Trophoblast cell (in vitro differentiated cells and primary cell): ENCODE measurements around the gene BBS9.

Experiments used
- DNase-seq, 2 donors: peaks; one replicate each; pipeline ENCODE4 v3.0.0-alpha.2; 2016
- H2AFZ ChIP-seq: 2 replicates; pipeline ENCODE4 v1.6.1; 2013; ENCODE audit warnings: low read length, moderate library complexity, mild to moderate bottlenecking; ENCODE audit not compliant: insufficient read depth, poor library complexity
- H2AK5ac ChIP-seq: 2 replicates; pipeline ENCODE4 v1.6.1; 2013; ENCODE audit warnings: mild to moderate bottlenecking, low read length
- H2BK120ac ChIP-seq: 2 replicates; pipeline ENCODE4 v1.6.1; 2013; ENCODE audit warnings: low read length, mild to moderate bottlenecking, moderate library complexity; ENCODE audit not compliant: insufficient read depth, poor library complexity
- H2BK12ac ChIP-seq: 2 replicates; pipeline ENCODE4 v1.6.1; 2013; ENCODE audit warnings: mild to moderate bottlenecking, low read length, moderate library complexity
- H2BK5ac ChIP-seq: 2 replicates; pipeline ENCODE4 v1.6.1; 2013; ENCODE audit warnings: low read length, low read depth, moderate library complexity, mild to moderate bottlenecking; ENCODE audit not compliant: poor library complexity
- H3K14ac ChIP-seq: 2 replicates; pipeline ENCODE4 v1.6.1; 2013; ENCODE audit warnings: mild to moderate bottlenecking, low read length
- H3K18ac ChIP-seq: 2 replicates; pipeline ENCODE4 v1.6.1; 2013; ENCODE audit warnings: mild to moderate bottlenecking, low read length
- H3K23ac ChIP-seq: 2 replicates; pipeline ENCODE4 v1.6.1; 2013; ENCODE audit warnings: low read length
- H3K27ac ChIP-seq: 2 replicates; pipeline ENCODE4 v1.5.1; 2013; ENCODE audit warnings: low read depth, mild to moderate bottlenecking, inconsistent platforms, low read length, moderate library complexity
- H3K27me3 ChIP-seq: 2 replicates; pipeline ENCODE4 v1.6.1; 2013; ENCODE audit warnings: inconsistent platforms, mild to moderate bottlenecking, low read length, moderate library complexity; ENCODE audit not compliant: insufficient read depth
- H3K36me3 ChIP-seq, 2 experiments: 1 replicate in 1 of 2; 2 replicates in 1 of 2; pipeline ENCODE4 v1.6.1; 2013; ENCODE audit warnings: low read length in 2 of 2, mild to moderate bottlenecking in 2 of 2, moderate library complexity in 1 of 2; ENCODE audit not compliant: insufficient read depth in 2 of 2, control insufficient read depth in 1 of 2
- H3K4ac ChIP-seq: 2 replicates; pipeline ENCODE4 v1.6.1; 2013; ENCODE audit warnings: low read depth, mild to moderate bottlenecking, low read length, moderate library complexity
- H3K4me1 ChIP-seq, 2 experiments: 1 replicate in 1 of 2; 2 replicates in 1 of 2; pipeline ENCODE4 v1.6.1; 2013; ENCODE audit warnings: low read length in 2 of 2, mild to moderate bottlenecking in 2 of 2, moderate library complexity in 1 of 2; ENCODE audit not compliant: insufficient read depth in 2 of 2, control insufficient read depth in 1 of 2
- H3K4me2 ChIP-seq: 2 replicates; pipeline ENCODE4 v1.6.1; 2013; ENCODE audit warnings: inconsistent platforms, mild to moderate bottlenecking, low read length, moderate library complexity
- H3K4me3 ChIP-seq: 2 replicates; pipeline ENCODE4 v1.5.1; 2013; ENCODE audit warnings: mild to moderate bottlenecking, low read depth, low read length, inconsistent platforms
- H3K79me1 ChIP-seq: one replicate; pipeline ENCODE4 v1.6.1; 2013; ENCODE audit warnings: low read length
- H3K79me2 ChIP-seq: 2 replicates; pipeline ENCODE4 v1.6.1; 2013; ENCODE audit warnings: low read length, mild to moderate bottlenecking; ENCODE audit not compliant: control insufficient read depth, insufficient read depth, poor library complexity
- H3K9ac ChIP-seq: 2 replicates; pipeline ENCODE4 v1.6.1; 2013; ENCODE audit warnings: mild to moderate bottlenecking, low read length
- H3K9me3 ChIP-seq: 2 replicates; pipeline ENCODE4 v1.6.1; 2013; ENCODE audit warnings: low read depth, mild to moderate bottlenecking, control low read depth, inconsistent platforms, low read length; ENCODE audit not compliant: insufficient read depth
- H4K12ac ChIP-seq: 2 replicates; pipeline ENCODE4 v1.6.1; 2013; ENCODE audit warnings: low read depth, mild to moderate bottlenecking, low read length, moderate library complexity
- H4K8ac ChIP-seq: 2 replicates; pipeline ENCODE4 v1.6.1; 2013; ENCODE audit warnings: low read depth, mild to moderate bottlenecking, low read length, moderate library complexity
- H4K91ac ChIP-seq: one replicate; pipeline ENCODE4 v1.6.1; 2013; ENCODE audit warnings: low read depth, mild to moderate bottlenecking, low read length, moderate library complexity
- WGBS: extraction: QIAGEN DNeasy Blood & Tissue Kit; methylation state at CpG from one replicate; pipeline ENCODE4 v1.1.7; 2013; ENCODE audit warnings: missing lambda C conversion rate; ENCODE audit not compliant: insufficient read length, insufficient coverage; ENCODE audit errors: extremely low coverage; 5-methylcytosine and 5-hydroxymethylcytosine counted together

BBS9 gene

GRCh38 chr7:33142585-33142984 lies 13.2 kb downstream of the BBS9 start:
- H2BK12ac ChIP-seq, result no peak overlapping the region
- H3K9me3 ChIP-seq, result no peaks in the 10 kb centered on the region
- no peak overlapping the region for H4K91ac ChIP-seq
- no peaks in the 10 kb centered on the region for H3K36me3 ChIP-seq
- no CpG with 5 or more reads among the region's 1 CpG for WGBS
- no peak overlapping the region for H2AK5ac ChIP-seq
- H3K27ac ChIP-seq, result no peak overlapping the region
- H4K8ac ChIP-seq, result no peak overlapping the region
- H3K4ac ChIP-seq, result no peak overlapping the region
- H3K79me2 ChIP-seq, result no peaks in the 10 kb centered on the region
- H3K23ac ChIP-seq, result no peak overlapping the region
- no peak overlapping the region for H4K12ac ChIP-seq
- no peak overlapping the region for H2BK5ac ChIP-seq
- DNase-seq, result no peak
- no peak overlapping the region for H3K4me3 ChIP-seq
- no peak overlapping the region for H2BK120ac ChIP-seq
- H3K27me3 ChIP-seq, result no peaks in the 10 kb centered on the region
- no peaks in the 10 kb centered on the region for H3K79me1 ChIP-seq
- H3K4me2 ChIP-seq, result no peak overlapping the region
- no peak overlapping the region for H3K18ac ChIP-seq
- no peak overlapping the region for H2AFZ ChIP-seq
- H3K9ac ChIP-seq, result no peak overlapping the region
- H3K14ac ChIP-seq, result no peak overlapping the region
- no peaks in the 10 kb centered on the region for H3K4me1 ChIP-seq

DNA sequence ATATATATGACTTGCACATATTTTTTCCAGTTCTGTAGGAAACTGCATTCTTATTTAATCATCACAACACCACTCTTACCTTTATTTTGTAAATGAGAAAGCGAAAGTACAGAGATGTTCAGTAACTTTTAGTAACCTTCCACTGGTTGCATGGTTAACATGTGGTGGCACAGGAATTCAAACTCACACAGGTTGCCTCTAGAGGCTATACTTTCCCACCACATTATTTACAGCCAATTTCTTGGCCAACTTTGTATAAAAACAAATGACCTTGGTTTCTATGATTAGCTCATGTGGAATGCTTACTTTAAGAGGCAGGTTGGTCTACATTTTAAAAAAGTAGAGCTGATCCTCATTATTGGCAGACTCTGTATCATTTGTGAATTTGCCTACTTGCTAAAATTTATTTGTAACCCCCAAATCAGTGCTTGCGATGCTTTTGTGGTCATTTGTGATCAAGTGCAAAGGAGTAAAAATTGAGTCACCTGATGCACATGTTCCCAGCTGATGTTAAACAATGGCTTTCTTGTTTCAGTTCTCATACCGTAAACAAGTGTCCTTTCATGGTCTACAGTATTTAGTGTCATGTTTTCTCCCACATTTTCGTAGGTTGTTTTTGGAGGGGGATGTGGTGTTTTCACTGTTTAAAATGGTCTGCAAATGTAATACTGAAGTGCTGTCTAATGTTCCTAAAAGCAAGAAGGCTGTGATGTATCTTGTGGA lies 14.8 kb downstream of the BBS9 start:
- no peak overlapping the region for H2AK5ac ChIP-seq
- no peak overlapping the region for H4K91ac ChIP-seq
- H3K79me2 ChIP-seq, result no peaks in the 10 kb centered on the region
- H3K36me3 ChIP-seq, result no peaks in the 10 kb centered on the region
- no peak overlapping the region for H4K12ac ChIP-seq
- H2BK120ac ChIP-seq, result no peak overlapping the region
- H3K79me1 ChIP-seq, result no peaks in the 10 kb centered on the region
- H3K4me3 ChIP-seq, result no peak overlapping the region
- no peak overlapping the region for H3K4me2 ChIP-seq
- WGBS, result no CpG with 5 or more reads among the region's 4 CpGs
- no peaks in the 10 kb centered on the region for H3K9me3 ChIP-seq
- no peak overlapping the region for H3K18ac ChIP-seq
- no peak for DNase-seq
- no peak overlapping the region for H3K27ac ChIP-seq
- no peak overlapping the region for H2AFZ ChIP-seq
- no peak overlapping the region for H2BK5ac ChIP-seq
- H4K8ac ChIP-seq, result no peak overlapping the region
- H3K14ac ChIP-seq, result no peak overlapping the region
- no peaks in the 10 kb centered on the region for H3K4me1 ChIP-seq
- no peak overlapping the region for H2BK12ac ChIP-seq
- no peak overlapping the region for H3K9ac ChIP-seq
- no peak overlapping the region for H3K23ac ChIP-seq
- no peak overlapping the region for H3K4ac ChIP-seq
- H3K27me3 ChIP-seq, result no peaks in the 10 kb centered on the region

DNA sequence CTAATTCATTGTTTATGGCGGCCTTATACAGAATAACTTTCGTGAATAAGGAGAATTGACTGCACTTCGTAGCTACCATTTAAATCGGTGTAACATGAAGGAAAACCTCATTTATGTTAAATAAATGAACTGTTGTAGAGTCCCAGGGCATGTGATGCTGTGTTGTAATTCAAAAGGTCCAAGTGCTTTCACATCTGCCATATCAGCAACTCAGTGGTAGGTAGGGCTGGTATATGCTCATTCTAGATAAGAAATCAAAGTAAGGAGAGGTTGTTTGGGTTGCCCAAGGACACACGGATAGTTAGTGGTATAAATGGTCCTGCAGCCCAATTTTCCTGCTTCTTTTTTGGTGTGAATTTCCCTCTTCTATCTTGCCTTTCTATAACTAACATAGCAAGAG lies 15.8 kb downstream of the BBS9 start:
- Histone ChIP-seq H2AK5ac (no peak overlapping the region), H4K8ac (no peak overlapping the region), H4K91ac (no peak overlapping the region), H3K18ac (no peak overlapping the region), H3K27me3 (no peaks in the 10 kb centered on the region), H3K4me1 (no peaks in the 10 kb centered on the region), H2BK12ac (no peak overlapping the region), H3K23ac (no peak overlapping the region), H3K79me2 (no peaks in the 10 kb centered on the region), H3K79me1 (no peaks in the 10 kb centered on the region), H3K9me3 (no peaks in the 10 kb centered on the region), H3K27ac (no peak overlapping the region), H2AFZ (no peak overlapping the region), H3K4me3 (no peak overlapping the region), H3K4ac (no peak overlapping the region), H3K36me3 (no peaks in the 10 kb centered on the region), H3K14ac (no peak overlapping the region), H4K12ac (no peak overlapping the region), H2BK120ac (no peak overlapping the region), H2BK5ac (no peak overlapping the region), H3K4me2 (no peak overlapping the region), H3K9ac (no peak overlapping the region)
- DNase-seq, result no peak
- no CpG with 5 or more reads among the region's 5 CpGs for WGBS

DNA sequence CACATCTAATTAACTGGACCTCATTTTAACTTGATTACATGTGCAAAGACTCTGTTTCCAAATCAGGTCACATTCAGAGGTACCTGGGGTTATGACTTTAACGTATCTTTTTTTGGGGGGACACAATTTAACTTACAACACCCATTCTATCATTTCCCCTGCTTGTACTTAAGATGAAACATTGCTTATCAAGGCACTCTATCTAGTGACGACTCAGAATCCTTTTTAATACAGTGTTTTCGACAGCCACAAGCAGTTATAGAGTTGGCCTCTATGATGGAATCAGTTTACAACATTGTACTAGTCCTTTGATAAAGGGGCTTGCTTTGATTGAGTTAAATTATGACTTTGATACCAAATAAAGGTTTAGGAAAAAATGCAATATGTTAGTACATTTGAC lies 22.7 kb downstream of the BBS9 start:
- Histone ChIP-seq H3K9me3 (no peaks in the 10 kb centered on the region), H3K4me3 (no peak overlapping the region), H2BK5ac (no peak overlapping the region), H2BK12ac (no peak overlapping the region), H3K36me3 (no peaks in the 10 kb centered on the region), H4K8ac (no peak overlapping the region), H3K23ac (no peak overlapping the region), H3K27me3 (no peaks in the 10 kb centered on the region), H3K4ac (no peak overlapping the region), H3K79me1 (no peaks in the 10 kb centered on the region), H2BK120ac (no peak overlapping the region), H3K9ac (no peak overlapping the region), H2AFZ (no peak overlapping the region), H4K12ac (no peak overlapping the region), H3K18ac (no peak overlapping the region), H3K27ac (no peak overlapping the region), H3K14ac (no peak overlapping the region), H3K4me2 (no peak overlapping the region), H3K4me1 (no peaks in the 10 kb centered on the region), H4K91ac (no peak overlapping the region), H3K79me2 (no peaks in the 10 kb centered on the region), H2AK5ac (no peak overlapping the region)
- no peak for DNase-seq
- WGBS, result no CpG with 5 or more reads among the region's 3 CpGs
